HFFc6 (cell line): ENCODE data around the gene ZIC2. TPM values are rescaled to one million over a fixed set of nuclear protein-coding genes. Genes with fewer than 3 reads are reported as not detected.
A peak's percentile ranks its signal among the peaks of the same experiment; 100 is the strongest.

Experiments used
- DNase-seq: peaks from one replicate; pipeline ENCODE4 v3.0.0-alpha.2; 2018
- H3K27ac Mint-ChIP-seq: 2 replicates; pipeline ENCODE4 v1.8.0; 2020; ENCODE audit warnings: mild to moderate bottlenecking, mixed read lengths
- H3K27me3 Mint-ChIP-seq: 2 replicates; pipeline ENCODE4 v1.8.0; 2021; ENCODE audit warnings: mild to moderate bottlenecking, moderate library complexity, mixed read lengths; ENCODE audit not compliant: insufficient read depth
- H3K36me3 Mint-ChIP-seq: 2 replicates; pipeline ENCODE4 v1.8.0; 2021; ENCODE audit warnings: low read depth, mixed read lengths
- H3K4me1 Mint-ChIP-seq: 2 replicates; pipeline ENCODE4 v1.8.0; 2020; ENCODE audit warnings: low read depth, mixed read lengths
- H3K4me3 Mint-ChIP-seq: 2 replicates; pipeline ENCODE4 v1.8.0; 2020; ENCODE audit warnings: mild to moderate bottlenecking, moderate library complexity, mixed read lengths
- H3K9me3 Mint-ChIP-seq: 2 replicates; pipeline ENCODE4 v1.8.0; 2020; ENCODE audit warnings: mild to moderate bottlenecking, mixed read lengths
- total RNA-seq, 6 experiments: library from RNA; stranded (reverse); fragmentation: NEBNext Ultra II Directional; extraction: Animal tissue kit (Norgen Biotek cat#: 25700); gene quantifications; 2 replicates in 1 of 6; 3 replicates in 5 of 6; pipeline ENCODE4 v1.2.3, GENCODE V29; 2021
- TF ChIP-seq, protein P1 (sequence below): fragments of 200-600 bp; sonication (generic); IDR thresholded peaks from 2 replicates; pipeline ENCODE4 v1.5.0; 2021; ENCODE audit warnings: antibody characterized with exemption, mild to moderate bottlenecking

ZIC2 gene
- total RNA-seq, 6 experiments from 2014 or later: 0.07 to 1.9 (median 1.2) TPM; not detected in 1

DNA sequence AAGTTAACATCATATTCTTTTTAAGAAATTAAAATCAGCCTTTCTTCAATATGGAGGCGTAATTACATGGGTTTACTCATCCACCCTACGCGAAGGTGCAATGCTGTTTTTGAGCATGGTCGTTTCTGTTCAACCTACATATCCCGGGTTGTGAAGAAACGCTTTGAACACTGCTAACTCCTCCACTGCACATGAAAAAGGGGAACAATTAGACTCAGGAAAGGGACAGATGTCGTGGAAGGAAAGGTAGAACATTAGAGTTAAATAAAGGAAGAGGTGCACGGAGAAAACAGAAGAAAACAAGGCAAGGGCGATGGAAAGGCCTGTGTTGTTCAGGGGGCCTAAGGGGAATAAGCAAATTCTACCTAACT is 14.1 kb upstream of the ZIC2 start:
- Mint-ChIP-seq H3K4me1 (no peaks in the 10 kb centered on the region), H3K27me3 (peaks cover 31% of the 10 kb centered on the region), H3K4me3 (peak overlapping the region; percentile 0; the same call in 1 of the 2 replicates), H3K27ac (no peak overlapping the region), H3K36me3 (peaks cover 4% of the 10 kb centered on the region; the same call in 1 of the 2 replicates), H3K9me3 (peaks cover 5% of the 10 kb centered on the region)
- TF ChIP-seq, protein P1, sequence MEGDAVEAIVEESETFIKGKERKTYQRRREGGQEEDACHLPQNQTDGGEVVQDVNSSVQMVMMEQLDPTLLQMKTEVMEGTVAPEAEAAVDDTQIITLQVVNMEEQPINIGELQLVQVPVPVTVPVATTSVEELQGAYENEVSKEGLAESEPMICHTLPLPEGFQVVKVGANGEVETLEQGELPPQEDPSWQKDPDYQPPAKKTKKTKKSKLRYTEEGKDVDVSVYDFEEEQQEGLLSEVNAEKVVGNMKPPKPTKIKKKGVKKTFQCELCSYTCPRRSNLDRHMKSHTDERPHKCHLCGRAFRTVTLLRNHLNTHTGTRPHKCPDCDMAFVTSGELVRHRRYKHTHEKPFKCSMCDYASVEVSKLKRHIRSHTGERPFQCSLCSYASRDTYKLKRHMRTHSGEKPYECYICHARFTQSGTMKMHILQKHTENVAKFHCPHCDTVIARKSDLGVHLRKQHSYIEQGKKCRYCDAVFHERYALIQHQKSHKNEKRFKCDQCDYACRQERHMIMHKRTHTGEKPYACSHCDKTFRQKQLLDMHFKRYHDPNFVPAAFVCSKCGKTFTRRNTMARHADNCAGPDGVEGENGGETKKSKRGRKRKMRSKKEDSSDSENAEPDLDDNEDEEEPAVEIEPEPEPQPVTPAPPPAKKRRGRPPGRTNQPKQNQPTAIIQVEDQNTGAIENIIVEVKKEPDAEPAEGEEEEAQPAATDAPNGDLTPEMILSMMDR: no peak
- no peak for DNase-seq

DNA sequence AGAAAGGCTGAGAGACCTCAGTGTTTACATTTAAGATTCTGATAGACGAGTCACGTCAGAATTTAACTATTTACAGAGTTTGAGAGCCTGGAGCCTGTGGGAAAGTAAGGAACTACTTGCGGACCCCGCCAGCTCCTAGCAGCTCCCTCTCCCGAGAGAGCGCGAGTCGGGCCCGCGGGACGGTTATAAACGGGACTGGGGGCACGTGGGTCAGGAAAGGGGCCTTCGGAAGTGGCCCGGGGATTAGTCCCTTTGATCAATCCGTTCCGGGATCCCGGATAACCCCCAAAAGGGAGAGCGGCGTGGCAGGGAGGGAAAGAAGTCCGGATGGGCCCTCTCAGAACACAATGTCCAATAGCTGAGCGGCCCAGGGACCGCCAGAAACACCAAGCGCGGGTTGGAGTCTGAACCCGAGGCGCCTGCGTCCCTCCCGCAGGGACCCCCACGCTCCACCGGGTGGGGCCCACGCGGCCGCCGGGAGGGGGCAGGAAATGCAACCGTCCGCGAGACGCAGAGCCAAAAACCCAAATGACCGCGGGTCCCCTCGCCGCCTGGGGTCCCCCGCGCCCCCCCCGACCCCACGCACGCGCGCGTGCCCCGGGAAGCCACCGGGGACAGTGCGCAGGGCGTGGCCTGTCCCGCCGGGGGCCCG is 13.6 kb upstream of the ZIC2 start:
- Mint-ChIP-seq H3K27ac (no peak overlapping the region), H3K4me1 (no peaks in the 10 kb centered on the region), H3K36me3 (peaks cover 4% of the 10 kb centered on the region; the same call in 1 of the 2 replicates), H3K9me3 (peaks cover 5% of the 10 kb centered on the region), H3K27me3 (peaks cover 36% of the 10 kb centered on the region), H3K4me3 (peak overlapping the region; percentile 0; the same call in 1 of the 2 replicates)
- no peak for DNase-seq
- TF ChIP-seq, protein P1: no peak

DNA sequence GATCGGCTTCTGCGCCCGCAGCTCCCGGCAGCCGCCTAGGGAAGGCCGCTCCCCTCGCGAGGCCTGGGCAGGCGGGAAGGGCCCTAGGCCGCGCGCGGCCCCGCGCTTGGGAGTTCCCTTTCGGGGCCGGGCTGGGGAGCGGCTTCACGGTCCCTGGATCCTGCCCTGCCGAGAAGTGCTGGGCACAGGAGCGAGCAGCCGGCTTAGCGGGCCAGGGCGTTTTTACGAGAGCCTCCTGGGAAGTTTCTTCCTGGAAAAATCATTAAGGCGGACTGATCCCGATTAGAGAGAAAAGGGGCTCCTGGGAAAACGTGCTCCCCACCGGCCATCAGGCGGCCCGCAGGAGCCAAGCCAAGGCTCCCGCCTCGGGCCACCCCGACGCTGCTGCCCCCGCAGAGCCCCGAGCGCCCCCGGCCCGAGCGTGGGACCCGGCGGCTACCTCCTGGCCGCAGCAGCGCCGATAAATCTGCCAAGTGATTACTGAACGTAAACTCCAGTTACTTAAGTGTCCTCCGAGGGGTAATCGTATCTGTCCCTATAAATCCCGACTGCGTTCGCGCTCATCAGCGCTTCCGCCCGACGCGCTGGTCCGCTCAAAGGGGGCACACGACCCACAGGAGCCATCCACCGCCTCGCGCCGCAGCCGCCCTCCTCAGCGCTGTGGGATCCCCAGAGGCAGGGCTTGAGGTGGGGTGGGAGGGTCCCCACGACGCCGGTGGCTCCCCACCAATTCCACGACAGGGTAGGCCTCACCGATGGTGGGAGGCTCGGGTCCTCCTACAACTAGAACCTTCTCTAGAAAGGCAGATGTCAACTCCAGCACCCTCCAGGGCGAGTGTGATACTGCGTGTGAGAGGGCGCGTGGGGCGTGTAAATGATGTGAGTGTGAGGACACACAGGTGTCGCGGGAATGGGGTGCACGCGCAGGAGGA is 12.8 kb upstream of the ZIC2 start:
- TF ChIP-seq, protein P1: no peak
- Mint-ChIP-seq H3K27ac (no peak overlapping the region), H3K9me3 (peaks cover 5% of the 10 kb centered on the region), H3K27me3 (peaks cover 44% of the 10 kb centered on the region), H3K36me3 (peaks cover 4% of the 10 kb centered on the region; the same call in 1 of the 2 replicates), H3K4me1 (no peaks in the 10 kb centered on the region), H3K4me3 (peak overlapping the region; percentile 52; the same call in 1 of the 2 replicates)
- no peak for DNase-seq

DNA sequence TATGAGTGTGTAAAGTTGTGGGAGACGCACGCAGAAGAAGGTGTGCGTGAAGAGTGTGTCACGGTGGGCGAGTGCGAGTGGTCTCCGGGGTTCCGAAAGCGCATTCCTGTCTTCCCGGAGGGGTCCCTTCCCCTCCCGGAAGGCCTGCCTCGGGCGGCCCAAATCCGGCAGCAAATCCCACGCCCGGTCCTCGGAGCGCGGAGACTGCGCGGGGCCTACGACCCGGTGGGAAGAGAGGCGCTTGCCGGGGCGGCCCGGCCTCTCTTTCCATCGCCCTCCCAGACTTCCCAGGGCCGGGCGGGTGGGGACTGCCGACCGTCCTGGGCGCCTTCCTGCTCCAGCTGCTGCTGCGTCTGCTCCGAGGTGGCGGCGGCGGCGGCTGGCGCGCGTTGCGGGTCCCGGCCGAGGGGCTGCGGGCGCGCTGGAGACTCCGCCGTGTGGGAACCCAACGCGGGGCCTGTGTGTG is 12.1 kb upstream of the ZIC2 start:
- H3K27ac Mint-ChIP-seq: no peak overlapping the region
- no peaks in the 10 kb centered on the region for H3K4me1 Mint-ChIP-seq
- H3K27me3 Mint-ChIP-seq: peaks cover 51% of the 10 kb centered on the region
- DNase-seq: no peak
- TF ChIP-seq, protein P1: no peak
- peak overlapping the region; percentile 52; the same call in 1 of the 2 replicates for H3K4me3 Mint-ChIP-seq
- peaks cover 4% of the 10 kb centered on the region; the same call in 1 of the 2 replicates for H3K36me3 Mint-ChIP-seq
- peaks cover 5% of the 10 kb centered on the region for H3K9me3 Mint-ChIP-seq

- TF ChIP-seq, protein P1: no peak
- H3K9me3 Mint-ChIP-seq: peaks cover 5% of the 10 kb centered on the region
- peaks cover 57% of the 10 kb centered on the region for H3K27me3 Mint-ChIP-seq
- H3K4me1 Mint-ChIP-seq: no peaks in the 10 kb centered on the region
- peak overlapping the region; percentile 41; the same call in 1 of the 2 replicates for H3K4me3 Mint-ChIP-seq
- peaks cover 4% of the 10 kb centered on the region; the same call in 1 of the 2 replicates for H3K36me3 Mint-ChIP-seq
- no peak for DNase-seq
- no peak overlapping the region for H3K27ac Mint-ChIP-seq
These were observed 11.5 kb upstream of the ZIC2 start for GRCh38 chr13:99969919-99970650.
